Natural killer cell (primary cell): ENCODE results near the gene MARVELD1. TPM values are rescaled to one million over a fixed set of nuclear protein-coding genes. Genes with fewer than 3 reads are reported as not detected.

Experiments
- ATAC-seq, 3 donors: fragments of 150-1000 bp in 2 of 3; fragments of 200-7000 bp in 1 of 3; cut with Tn5 transposase; 1 replicate in 1 of 3; 2 replicates in 2 of 3; pipeline ENCODE4 v1.10.0; 2021; ENCODE audit warnings: mild to moderate bottlenecking in 2 of 3, moderate library complexity in 2 of 3
- DNase-seq, 2 donors: peaks; one replicate each; pipeline versions ENCODE4 v3.0.0 to v3.0.0-alpha.2; 2013 to 2021; ENCODE audit warnings: mixed read lengths in 1 of 2
- H3K27ac ChIP-seq: one replicate; pipeline ENCODE4 v1.5.1; 2013; ENCODE audit warnings: mild to moderate bottlenecking, low read length
- H3K27me3 ChIP-seq: one replicate; pipeline ENCODE4 v1.6.1; 2013; ENCODE audit warnings: low read length; ENCODE audit not compliant: control insufficient read depth, insufficient read depth
- H3K36me3 ChIP-seq: one replicate; pipeline ENCODE4 v1.6.1; 2013; ENCODE audit warnings: low read length; ENCODE audit not compliant: control insufficient read depth, insufficient read depth
- H3K4me1 ChIP-seq: one replicate; pipeline ENCODE4 v1.6.1; 2013; ENCODE audit warnings: low read length; ENCODE audit not compliant: control insufficient read depth, insufficient read depth
- H3K4me3 ChIP-seq: one replicate; pipeline ENCODE4 v1.5.1; 2013; ENCODE audit warnings: low read length
- H3K9me3 ChIP-seq: one replicate; pipeline ENCODE4 v1.6.1; 2013; ENCODE audit warnings: low read length; ENCODE audit not compliant: control insufficient read depth, insufficient read depth
- H3K27ac Mint-ChIP-seq, 2 donors: one replicate each; pipeline ENCODE4 v1.8.0; 2022; ENCODE audit warnings: mild to moderate bottlenecking in 2 of 2, mixed read lengths in 2 of 2, moderate library complexity in 1 of 2
- H3K27me3 Mint-ChIP-seq, 2 donors: one replicate each; pipeline ENCODE4 v1.8.0; 2022; ENCODE audit warnings: low read depth in 2 of 2, mixed read lengths in 2 of 2
- H3K36me3 Mint-ChIP-seq: one replicate; pipeline ENCODE4 v1.8.0; 2022; ENCODE audit warnings: mixed read lengths
- H3K4me1 Mint-ChIP-seq, 2 donors: one replicate each; pipeline ENCODE4 v1.8.0; 2022; ENCODE audit warnings: mixed read lengths in 2 of 2
- H3K4me3 Mint-ChIP-seq: one replicate; pipeline ENCODE4 v1.8.0; 2022; ENCODE audit warnings: mild to moderate bottlenecking, moderate library complexity, mixed read lengths
- H3K9me3 Mint-ChIP-seq, 2 donors: one replicate each; pipeline ENCODE4 v1.8.0; 2022; ENCODE audit warnings: mixed read lengths in 2 of 2
- CTCF ChIP-seq: fragments of 200-600 bp; IDR thresholded peaks from one replicate; pipeline ENCODE4 v1.8.0; 2022; ENCODE audit warnings: antibody characterized with exemption
- WGBS: methylation state at CpG from one replicate; pipeline ENCODE4 v1.1.7; 2013; ENCODE audit warnings: missing lambda C conversion rate; ENCODE audit not compliant: insufficient coverage; 5-methylcytosine and 5-hydroxymethylcytosine counted together
- intact Hi-C: fragments of 100-400 bp; cut with micrococcal nuclease; formaldehyde crosslinking; loops from one replicate; pipeline ENCODE4 v1.14.2; 2022
- total RNA-seq, 4 donors: library from RNA; stranded (reverse); fragments of 120-200 nt in 1 of 4; gene quantifications; one replicate each; pipeline versions ENCODE4 v1.2.3 to v1.2.4, GENCODE V29; 2013 to 2022

The MARVELD1 gene
- total RNA-seq, 3 donors from 2014 or later (not counting 1 experiment from before 2014, with no cell fraction given) = 0.40 to 0.84 (median 0.40) TPM

- no peak overlapping the region for H3K27ac Mint-ChIP-seq
- no peak overlapping the region for H3K4me3 Mint-ChIP-seq
- H3K36me3 ChIP-seq = peaks cover 45% of the 10 kb centered on the region
- intact Hi-C loops = no loop called here
- H3K27me3 ChIP-seq = no peaks in the 10 kb centered on the region
- H3K4me3 ChIP-seq = no peak overlapping the region
- H3K4me1 ChIP-seq = no peaks in the 10 kb centered on the region
- DNase-seq = no peak
- 95% methylated on average over 10 of the region's 10 CpGs for WGBS
- TF ChIP-seq CTCF = no peak
- no peak for ATAC-seq
- H3K9me3 ChIP-seq = no peaks in the 10 kb centered on the region
- no peaks in the 10 kb centered on the region for H3K36me3 Mint-ChIP-seq
- no peaks in the 10 kb centered on the region for H3K27me3 Mint-ChIP-seq
- H3K9me3 Mint-ChIP-seq = no peaks in the 10 kb centered on the region
- H3K4me1 Mint-ChIP-seq = peaks cover 0 to 5% of the 10 kb centered on the region in 2 donors
- no peak overlapping the region for H3K27ac ChIP-seq
These were observed 48.5 kb downstream of the MARVELD1 start for GRCh38 chr10:97762056-97762455.

DNA sequence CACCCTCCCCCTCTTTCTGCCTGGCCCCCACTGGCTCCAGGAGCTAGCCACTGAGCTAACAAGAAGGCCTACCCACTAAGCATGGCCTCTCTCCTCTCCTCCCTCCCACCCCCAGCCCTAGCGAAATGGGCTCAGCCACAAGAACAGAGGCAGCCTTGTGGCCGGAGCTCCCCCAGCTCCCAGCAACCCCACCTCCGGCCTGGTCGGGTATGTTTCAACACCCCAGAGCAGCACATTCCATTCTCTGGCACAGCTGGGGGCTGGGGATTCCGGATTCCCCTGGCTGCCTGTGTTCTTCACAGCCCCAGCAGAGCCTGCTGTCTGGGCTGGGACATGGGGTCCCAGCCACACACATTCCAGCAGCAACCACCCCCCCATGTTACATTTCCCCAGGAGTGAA is 49.3 kb downstream of the MARVELD1 start:
- Mint-ChIP-seq H3K36me3 (no peaks in the 10 kb centered on the region), H3K27ac (no peak overlapping the region), H3K4me3 (no peak overlapping the region), H3K9me3 (no peaks in the 10 kb centered on the region), H3K4me1 (peaks cover 0 to 5% of the 10 kb centered on the region in 2 donors), H3K27me3 (peaks cover 0 to 2% of the 10 kb centered on the region in 2 donors)
- Histone ChIP-seq H3K9me3 (no peaks in the 10 kb centered on the region), H3K4me3 (no peak overlapping the region), H3K4me1 (no peaks in the 10 kb centered on the region), H3K36me3 (peaks cover 39% of the 10 kb centered on the region), H3K27ac (no peak overlapping the region), H3K27me3 (no peaks in the 10 kb centered on the region)
- ATAC-seq (no peak), DNase-seq (no peak)
- 93% methylated on average over 5 of the region's 5 CpGs for WGBS
- intact Hi-C loops = no loop called here
- TF ChIP-seq CTCF = no peak

- Mint-ChIP-seq H3K4me1 (peaks cover 0 to 8% of the 10 kb centered on the region in 2 donors), H3K9me3 (no peaks in the 10 kb centered on the region), H3K4me3 (no peak overlapping the region), H3K36me3 (no peaks in the 10 kb centered on the region), H3K27me3 (peaks cover 0 to 8% of the 10 kb centered on the region in 2 donors), H3K27ac (no peak overlapping the region)
- 83% methylated on average over 2 of the region's 2 CpGs for WGBS
- no peak for DNase-seq
- H3K27me3 ChIP-seq = no peaks in the 10 kb centered on the region
- no peak for ATAC-seq
- intact Hi-C loops = no loop called here
- TF ChIP-seq CTCF = no peak
- H3K4me3 ChIP-seq = no peak overlapping the region
- H3K36me3 ChIP-seq = peaks cover 36% of the 10 kb centered on the region
- no peaks in the 10 kb centered on the region for H3K9me3 ChIP-seq
- no peaks in the 10 kb centered on the region for H3K4me1 ChIP-seq
- H3K27ac ChIP-seq = no peak overlapping the region
These were observed 49.9 kb downstream of the MARVELD1 start for GRCh38 chr10:97763411-97763810.

DNA sequence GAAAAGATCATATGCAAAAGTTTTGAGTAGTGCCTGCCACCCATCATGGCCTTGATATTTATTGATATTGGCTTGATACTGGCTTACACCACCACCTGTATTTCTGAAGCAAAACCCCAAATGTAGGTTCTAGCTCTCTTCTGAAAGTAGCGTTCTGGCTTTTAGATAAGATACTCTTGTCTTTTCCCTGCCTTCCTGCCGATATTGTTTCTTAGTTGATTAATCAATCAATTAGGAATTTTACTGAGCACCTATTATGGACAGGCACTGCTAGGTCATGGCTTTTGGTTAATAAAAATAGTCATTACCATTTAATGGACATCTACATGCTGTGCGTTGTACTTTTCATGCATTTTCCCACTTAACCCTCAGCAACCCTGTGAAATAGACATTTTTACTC is 50.4 kb downstream of the MARVELD1 start:
- Mint-ChIP-seq H3K4me1 (peaks cover 0 to 9% of the 10 kb centered on the region in 2 donors), H3K9me3 (no peaks in the 10 kb centered on the region), H3K27ac (no peak overlapping the region), H3K27me3 (peaks cover 0 to 11% of the 10 kb centered on the region in 2 donors), H3K4me3 (no peak overlapping the region), H3K36me3 (no peaks in the 10 kb centered on the region)
- Histone ChIP-seq H3K36me3 (peaks cover 34% of the 10 kb centered on the region), H3K4me3 (no peak overlapping the region), H3K27me3 (no peaks in the 10 kb centered on the region), H3K4me1 (no peaks in the 10 kb centered on the region), H3K27ac (no peak overlapping the region), H3K9me3 (no peaks in the 10 kb centered on the region)
- no peak for ATAC-seq
- intact Hi-C loops = no loop called here
- 96% methylated on average over 3 of the region's 3 CpGs for WGBS
- no peak for DNase-seq
- no peak for TF ChIP-seq CTCF
